Adipose tissue (tissue), 3 donors: ENCODE measurements around the gene ATF7. TPM values are rescaled to one million over a fixed set of nuclear protein-coding genes. Genes with fewer than 3 reads are reported as not detected.

Experiments used
- H3K27ac ChIP-seq: one replicate; pipeline ENCODE4 v1.5.1; 2013; ENCODE audit warnings: low read depth, low read length
- WGBS, 3 donors: extraction: QIAGEN DNeasy Blood & Tissue Kit; methylation state at CpG; one replicate each; pipeline ENCODE4 v1.1.7; 2013; 5-methylcytosine and 5-hydroxymethylcytosine counted together
- polyA plus RNA-seq, 3 donors: library from polyadenylated mRNA; stranded (reverse); fragments of 200-250 nt; gene quantifications; one replicate each; pipeline ENCODE4 v1.2.3, GENCODE V29; 2013
- donor health status: healthy with polysubstance abuse.
- donor health status: Bipolar disorder and iron deficiency.
- donor health status: healthy.

The ATF7 gene
- polyA plus RNA-seq, 3 donors: 9.5 to 35.0 (median 25.7) TPM

GRCh38 chr12:53499266-53500141 lies 126.7 kb downstream of the ATF7 start, which contains the start of gene MAP3K12:
Gene MAP3K12 (minus strand): TSS chr12:53499458. CDS start chr12:53487391, 12,067 bp downstream.
- 1 to 2% (median 1%) methylated on average over 38 to 51 of the region's 51 CpGs for WGBS, 3 donors
- peak within 1 kb of the TSS; percentile 90 for H3K27ac ChIP-seq

- WGBS, 3 donors: 75 to 82% (median 77%) methylated on average over 2 of the region's 2 CpGs
- no peak overlapping the region for H3K27ac ChIP-seq
Measured at GRCh38 chr12:53498235-53498630, 127.9 kb downstream of the ATF7 start.

- no peak overlapping the region for H3K27ac ChIP-seq
- 92 to 93% (median 93%) methylated on average over 3 of the region's 3 CpGs for WGBS, 3 donors
Measured at GRCh38 chr12:53497461-53497860, 128.7 kb downstream of the ATF7 start.

GRCh38 chr12:53496752-53497032 lies 129.5 kb downstream of the ATF7 start:
- H3K27ac ChIP-seq: no peak overlapping the region
- WGBS, 3 donors: 67 to 89% (median 76%) methylated on average over 1 of the region's 1 CpG

- no peak overlapping the region for H3K27ac ChIP-seq
- WGBS, 3 donors: 39 to 43% (median 41%) methylated on average over 5 of the region's 5 CpGs
Measured at GRCh38 chr12:53495903-53496751, 130.1 kb downstream of the ATF7 start.

GRCh38 chr12:53493610-53494391 lies 132.4 kb downstream of the ATF7 start:
- H3K27ac ChIP-seq: peak overlapping the region; percentile 3

GRCh38 chr12:53492830-53493609 lies 133.2 kb downstream of the ATF7 start:
- WGBS, 3 donors: 0 to 3% (median 1%) methylated on average over 39 to 52 of the region's 52 CpGs
- H3K27ac ChIP-seq: peak overlapping the region; percentile 21

More at GRCh38 chr12:53493610-53494391, 132.4 kb downstream of the ATF7 start:
- 22 to 48% (median 36%) methylated on average over 11 of the region's 11 CpGs for WGBS, 3 donors

GRCh38 chr12:53492188-53492587 lies 134.0 kb downstream of the ATF7 start:
- WGBS, 3 donors: 43 to 65% (median 54%) methylated on average over 20 of the region's 20 CpGs
- peak overlapping the region; percentile 21 for H3K27ac ChIP-seq

GRCh38 chr12:53489242-53489864 lies 136.8 kb downstream of the ATF7 start:
- WGBS, 3 donors: 94 to 97% (median 96%) methylated on average over 5 of the region's 5 CpGs
- no peak overlapping the region for H3K27ac ChIP-seq

GRCh38 chr12:53486736-53487487 lies 139.3 kb downstream of the ATF7 start:
- WGBS, 3 donors: 81 to 86% (median 82%) methylated on average over 17 of the region's 17 CpGs
- no peak overlapping the region for H3K27ac ChIP-seq

GRCh38 chr12:53485955-53486735 lies 140.0 kb downstream of the ATF7 start:
- whole genome bisulfite sequencing, 3 donors: 88 to 97% (median 94%) methylated on average over 10 of the region's 10 CpGs

GRCh38 chr12:53484686-53485575 lies 141.3 kb downstream of the ATF7 start:
- no peak overlapping the region for H3K27ac ChIP-seq
- WGBS, 3 donors: 79 to 85% (median 83%) methylated on average over 10 of the region's 10 CpGs

More at GRCh38 chr12:53485955-53486735, 140.0 kb downstream of the ATF7 start:
- H3K27ac ChIP-seq: no peak overlapping the region

- WGBS, 3 donors: 85 to 91% (median 89%) methylated on average over 4 of the region's 4 CpGs
- H3K27ac ChIP-seq: no peak overlapping the region
Measured at GRCh38 chr12:53483979-53484377, 142.2 kb downstream of the ATF7 start.

- 58 to 84% (median 74%) methylated on average over 9 of the region's 9 CpGs for WGBS, 3 donors
Measured at GRCh38 chr12:53483225-53483978, 142.8 kb downstream of the ATF7 start.

More at GRCh38 chr12:53483225-53483978, 142.8 kb downstream of the ATF7 start:
- H3K27ac ChIP-seq: no peak overlapping the region
